Measurements from ENCODE around the gene COL6A1.
"Not testable (repeated sequence)": the region's sequence is repeated elsewhere in the genome, so short reads cannot be mapped to it uniquely, and the experiment has no call there.

Gene COL6A1

DNA sequence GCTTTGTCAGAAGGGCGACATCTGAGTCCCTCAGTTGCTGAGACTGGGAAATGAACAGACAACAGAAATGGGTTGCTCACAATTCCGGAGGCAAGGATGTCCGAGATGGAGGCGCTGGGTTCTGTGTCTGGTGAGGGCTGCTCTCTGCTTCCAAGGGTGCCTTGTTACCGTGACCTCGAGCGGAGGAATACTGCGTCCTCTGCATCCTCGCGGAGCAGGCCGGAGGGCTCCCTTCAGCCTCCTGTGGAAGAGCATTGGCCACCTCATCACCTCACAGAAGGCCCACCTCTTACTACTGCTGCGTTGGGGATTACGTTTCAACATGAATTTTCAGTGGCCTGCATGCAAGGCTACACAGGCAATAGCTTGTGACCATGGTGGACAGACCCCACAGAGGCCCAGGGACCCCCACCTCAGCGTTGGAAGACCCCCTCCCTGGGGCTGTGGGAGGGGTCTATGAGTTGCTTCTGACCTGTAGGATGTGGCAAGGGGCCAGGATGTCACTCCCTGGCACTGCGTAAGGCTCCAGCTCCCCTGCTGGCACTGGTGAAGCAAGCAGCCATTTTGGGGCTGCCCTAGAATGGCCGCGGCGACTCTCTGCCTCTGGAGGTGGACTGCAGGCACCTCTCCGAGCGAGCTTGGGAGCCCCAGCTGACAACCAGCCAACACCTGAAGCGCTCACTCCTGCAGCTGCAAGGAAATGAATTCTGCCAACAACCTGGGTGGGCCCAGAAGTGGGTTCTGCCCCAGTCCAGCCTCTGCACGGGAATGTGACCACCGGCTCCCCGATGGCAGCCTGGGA is 36.3 kb upstream of the COL6A1 start:
- DNase-seq (ENCODE audit: low spot score): no peak

DNA sequence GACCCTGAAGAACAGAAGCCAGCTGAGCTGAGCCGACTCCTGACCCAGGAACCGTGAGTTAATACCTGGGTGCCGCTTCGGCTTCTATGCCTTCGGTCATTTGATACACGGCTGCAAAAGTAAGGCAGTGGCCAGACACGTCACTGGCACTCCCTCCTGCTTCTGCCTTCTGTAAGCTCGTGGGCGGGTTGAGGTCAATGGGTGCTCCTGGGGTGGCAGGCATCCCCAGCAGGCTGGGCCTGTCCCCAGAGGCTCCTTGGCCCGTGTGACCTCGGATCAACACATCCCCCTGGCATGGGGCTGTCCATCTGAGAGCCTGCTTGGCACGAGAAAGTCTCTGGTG is 35.7 kb upstream of the COL6A1 start:
- DNase-seq (ENCODE audit: low spot score): no peak

DNA sequence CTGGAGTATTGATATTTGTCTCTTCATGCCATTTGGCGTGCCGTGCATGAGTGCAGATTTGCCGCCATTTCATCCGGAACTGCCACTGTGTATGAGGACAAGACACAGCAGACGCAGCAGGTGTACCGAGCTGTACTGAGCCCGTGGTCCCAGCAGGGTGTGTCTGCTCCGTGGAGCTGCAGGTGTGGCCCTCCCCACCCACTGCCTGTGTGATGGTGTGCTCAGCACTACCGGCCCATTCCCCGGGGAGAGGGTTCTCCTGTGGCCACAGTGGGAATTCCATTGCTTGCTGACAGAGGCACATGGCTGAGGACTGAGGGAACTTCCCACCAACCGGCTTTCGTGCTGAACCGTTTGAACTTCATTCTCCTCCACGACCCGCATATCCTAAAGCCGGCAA is 34.3 kb upstream of the COL6A1 start:
- DNase-seq (ENCODE audit: low spot score): no peak

DNA sequence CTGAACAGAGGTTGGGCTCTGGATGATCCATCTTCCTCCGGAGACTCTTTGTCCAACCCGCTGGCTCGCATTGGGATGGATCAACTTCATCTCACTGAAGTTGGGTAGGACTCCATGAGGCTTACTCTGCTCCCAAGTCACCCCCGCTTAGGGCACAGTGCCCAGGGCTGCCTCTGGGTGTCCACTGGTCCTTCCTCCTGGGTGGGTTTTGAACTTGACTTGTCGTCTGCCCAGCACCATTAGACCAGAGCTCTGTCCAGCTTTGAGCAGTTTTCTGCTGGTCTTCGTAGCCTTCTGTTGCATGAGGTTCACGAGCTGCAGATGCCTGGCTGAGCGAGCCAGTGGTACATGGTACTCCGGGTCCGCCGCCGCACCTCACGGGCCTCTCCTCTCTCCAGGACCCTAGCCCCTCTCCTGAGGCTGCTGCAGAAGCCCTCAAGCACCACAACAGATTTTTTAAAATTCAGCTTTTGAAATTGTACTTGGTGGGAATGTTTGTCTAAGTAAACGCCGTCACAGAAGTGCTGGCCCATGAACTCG is 33.8 kb upstream of the COL6A1 start:
- no peak for DNase-seq (ENCODE audit: low spot score)

DNA sequence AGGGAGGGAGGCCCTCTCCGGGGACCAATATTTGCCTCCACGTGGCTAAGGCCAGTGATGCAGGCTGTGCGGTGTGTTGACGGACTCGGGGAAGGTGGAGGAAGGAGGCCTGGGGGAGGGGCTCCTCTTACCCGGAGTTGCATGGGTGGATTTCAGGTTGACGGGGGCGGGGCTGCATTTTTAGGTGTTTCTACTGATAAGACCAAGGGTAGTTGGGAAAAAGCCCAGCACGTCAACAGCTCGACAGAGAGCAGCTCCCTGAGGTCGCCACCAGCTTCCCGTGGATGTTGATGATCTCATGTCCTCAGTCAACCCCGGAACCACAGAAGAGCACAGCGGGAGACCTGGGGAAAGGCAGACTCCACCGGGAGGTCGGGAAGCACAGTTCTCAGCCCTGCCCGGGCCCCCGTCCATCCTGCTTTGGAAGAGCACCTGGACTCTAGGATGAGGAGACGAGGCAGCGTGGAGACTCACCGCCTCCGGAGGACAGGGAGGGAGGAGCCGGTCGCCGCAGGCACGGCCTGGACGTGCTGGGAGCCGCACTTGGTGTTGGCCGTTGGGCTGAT is 32.9 kb upstream of the COL6A1 start:
- DNase-seq (ENCODE audit: low spot score): no peak

DNA sequence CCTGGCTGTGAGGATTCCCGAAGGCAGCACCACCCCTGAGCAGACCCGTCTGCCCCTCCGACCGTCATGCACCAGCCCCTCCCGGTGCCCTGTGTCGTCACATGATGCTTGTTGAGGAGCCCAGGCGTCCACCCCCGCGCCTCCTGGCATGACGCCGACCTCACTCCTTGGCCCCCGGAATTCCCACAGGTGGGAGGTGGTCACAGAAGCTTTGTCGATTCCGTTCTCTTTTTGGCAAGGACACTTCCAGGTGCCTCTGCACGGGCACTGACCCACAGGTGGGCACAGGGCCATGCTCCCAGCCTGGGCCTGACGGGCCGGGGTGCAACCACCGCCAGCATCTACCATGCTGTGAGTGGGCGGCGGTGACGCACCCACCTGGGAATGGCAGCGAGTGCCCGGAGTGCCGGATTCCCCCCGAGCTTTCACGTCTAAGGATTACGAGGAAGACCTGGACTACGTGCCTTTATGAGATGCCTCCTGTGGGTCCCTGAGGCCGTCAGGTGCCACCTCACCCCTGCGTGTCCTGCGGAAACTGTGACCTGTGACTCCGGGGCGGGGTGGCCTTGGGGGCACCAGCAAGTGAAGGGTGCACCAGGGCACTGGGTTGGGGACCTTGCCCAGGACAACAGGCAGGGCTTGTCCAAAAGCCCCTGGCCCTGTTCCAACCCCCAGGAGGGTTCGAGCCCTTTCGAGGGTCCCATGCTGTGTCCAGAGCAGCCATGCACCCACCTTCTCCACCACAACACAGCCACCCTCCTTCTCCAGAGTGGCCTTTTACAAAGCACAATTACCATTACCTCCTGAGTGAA is 31.4 kb upstream of the COL6A1 start:
- DNase-seq (ENCODE audit: low spot score): no peak

DNA sequence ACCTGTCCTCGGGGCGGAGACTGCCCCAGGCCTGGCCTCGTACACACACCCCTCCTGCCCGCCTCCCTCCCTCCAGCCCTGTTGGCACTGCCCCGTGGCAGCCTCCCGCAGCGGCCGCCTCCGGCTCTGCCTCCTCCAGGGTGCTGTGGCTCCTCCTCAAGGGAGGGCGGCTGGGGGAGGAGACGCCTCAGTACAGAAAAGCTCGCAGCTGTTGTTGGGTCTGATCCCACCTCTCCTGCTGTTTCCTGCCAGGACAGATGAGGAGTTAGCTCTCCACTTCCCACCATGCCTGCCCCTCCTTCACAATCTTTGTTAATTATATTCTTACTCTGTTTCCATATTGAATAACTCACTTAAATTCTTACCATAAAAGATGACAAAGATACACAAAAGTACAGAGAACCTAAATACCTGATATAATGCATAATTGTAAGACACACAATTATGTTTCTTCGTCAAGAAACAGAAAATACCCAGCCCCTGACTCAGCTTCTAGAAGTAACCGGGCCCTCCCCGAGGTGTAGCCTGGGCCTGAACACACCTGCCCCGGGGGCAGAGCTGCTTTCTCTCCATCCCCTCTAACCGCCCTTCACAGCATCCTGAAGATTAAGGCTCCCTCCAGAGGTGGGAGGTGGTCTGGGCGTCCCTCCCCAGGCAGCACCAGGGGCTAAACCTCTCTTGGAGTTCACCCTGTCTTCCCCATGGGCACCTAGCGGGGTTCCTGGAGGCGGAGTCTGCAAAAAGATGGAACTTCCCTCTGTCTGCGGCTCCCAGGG is 30.6 kb upstream of the COL6A1 start:
- DNase-seq (ENCODE audit: low spot score): no peak

DNA sequence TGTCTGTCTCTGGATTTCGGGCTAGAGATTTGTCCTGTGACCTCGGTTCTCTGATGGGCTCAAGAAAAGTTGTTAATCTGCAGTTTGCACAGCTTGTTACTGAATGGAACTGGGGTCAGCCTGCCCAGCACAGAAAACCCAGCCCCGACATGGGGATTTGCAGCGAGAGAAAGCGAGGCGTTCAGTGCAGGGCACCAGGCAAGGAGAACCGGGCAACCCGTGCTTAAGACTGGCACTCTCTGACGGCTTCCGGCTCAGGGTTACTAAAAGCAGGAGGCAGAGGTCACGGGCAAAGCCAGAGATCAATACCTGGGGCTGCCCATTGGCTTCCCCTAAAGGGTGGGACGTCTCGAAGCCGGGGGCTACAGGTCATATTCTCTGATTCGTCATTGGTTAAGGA is 29.9 kb upstream of the COL6A1 start:
- DNase-seq (ENCODE audit: low spot score): no peak

DNA sequence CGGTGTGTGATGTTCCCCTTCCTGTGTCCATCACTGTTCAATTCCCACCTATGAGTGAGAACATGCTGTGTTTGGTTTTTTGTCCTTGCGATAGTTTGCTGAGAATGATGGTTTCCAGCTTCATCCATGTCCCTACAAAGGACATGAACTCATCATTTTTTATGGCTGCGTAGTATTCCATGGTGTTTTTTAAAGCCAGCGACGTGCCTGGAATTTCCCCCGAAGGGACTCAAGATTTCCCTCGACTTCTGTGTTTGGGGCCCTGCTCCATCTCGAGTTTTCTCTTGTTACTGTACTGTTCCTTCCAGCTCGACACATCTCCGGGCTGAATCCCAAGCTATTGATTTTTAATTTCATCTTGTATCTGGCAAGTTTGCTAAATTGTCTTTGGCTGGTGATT is 29.0 kb upstream of the COL6A1 start:
- not testable (repeated sequence) for DNase-seq (ENCODE audit: low spot score)

DNA sequence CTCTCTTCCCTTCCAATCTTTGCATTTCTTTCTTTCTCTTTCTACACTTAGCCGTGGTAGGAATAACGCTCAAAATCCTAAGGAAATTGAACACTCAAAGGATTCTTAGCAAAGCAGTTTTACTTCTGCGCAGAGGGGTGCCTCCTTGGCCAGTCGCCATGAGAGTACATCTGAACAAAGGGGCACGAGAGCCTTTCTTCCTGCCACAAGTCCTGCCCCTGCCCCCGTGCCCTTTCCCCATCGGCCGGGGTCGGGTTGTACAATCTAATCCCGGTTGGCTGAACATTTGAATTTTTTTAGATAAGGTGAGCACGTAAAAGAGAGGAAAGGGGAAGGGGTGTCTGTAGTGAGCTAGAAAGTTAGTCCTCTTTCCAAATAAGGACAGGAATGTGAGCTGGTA is 28.6 kb upstream of the COL6A1 start:
- DNase-seq (ENCODE audit: low spot score): no peak

DNA sequence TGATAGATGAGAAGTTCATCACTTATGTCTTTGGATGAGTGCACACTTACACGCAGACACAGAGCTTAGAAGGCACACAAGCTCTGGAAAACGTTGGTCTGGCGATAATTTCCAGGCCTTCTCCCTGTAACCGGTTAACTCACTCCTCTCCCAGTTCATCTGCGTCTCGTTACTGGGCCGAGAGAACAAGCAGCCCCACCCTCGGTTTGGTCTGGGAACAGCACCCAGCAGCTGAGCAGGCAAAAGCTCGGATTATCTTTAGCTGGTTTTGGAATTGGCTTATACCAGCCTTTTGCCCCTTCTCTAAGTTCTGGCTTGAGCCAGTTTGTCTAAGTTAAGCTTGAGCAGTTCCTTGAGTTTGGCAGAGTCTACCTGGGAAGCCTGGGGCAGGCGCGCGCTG is 27.3 kb upstream of the COL6A1 start:
- DNase-seq (ENCODE audit: low spot score): no peak

DNA sequence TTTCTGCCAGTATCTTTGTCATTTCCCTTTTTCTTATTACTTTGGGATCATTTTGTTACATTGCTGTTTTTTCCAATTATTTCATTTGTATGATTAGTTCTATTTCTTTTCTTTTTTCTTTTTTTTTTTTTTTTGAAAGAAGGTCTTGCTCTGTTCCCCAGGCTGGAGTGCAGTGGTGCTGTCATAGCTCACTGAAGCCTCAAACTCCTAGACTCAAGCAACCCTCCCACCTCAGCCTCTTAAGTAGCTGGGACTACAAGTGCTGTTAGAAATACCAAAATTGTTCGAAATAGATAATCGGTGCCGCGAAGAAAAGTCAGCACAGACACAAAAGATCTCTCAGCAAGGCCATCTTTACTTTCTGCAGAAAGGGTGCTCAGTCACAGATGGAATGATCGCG is 26.6 kb upstream of the COL6A1 start:
- no peak for DNase-seq (ENCODE audit: low spot score)

DNA sequence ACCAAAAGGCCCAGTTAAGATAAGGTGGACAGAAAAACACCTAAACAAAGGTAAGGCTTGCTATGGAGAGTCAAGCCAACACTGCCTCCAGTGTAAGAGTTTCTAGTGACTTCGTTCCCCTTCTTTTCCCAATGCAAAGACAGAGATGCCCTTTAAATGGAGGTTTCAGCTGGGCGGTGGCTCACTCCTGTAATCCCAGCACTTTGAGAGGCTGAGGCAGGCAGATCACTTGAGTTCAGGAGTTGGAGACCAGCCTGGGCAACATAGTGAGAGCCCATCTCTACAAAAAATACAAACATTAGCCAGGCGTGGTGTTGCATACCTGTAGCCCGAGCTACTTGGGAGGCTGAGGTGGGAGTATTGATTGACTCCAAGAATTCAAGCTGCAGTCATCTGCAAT is 24.0 kb upstream of the COL6A1 start:
- DNase-seq (ENCODE audit: low spot score): no peak

DNA sequence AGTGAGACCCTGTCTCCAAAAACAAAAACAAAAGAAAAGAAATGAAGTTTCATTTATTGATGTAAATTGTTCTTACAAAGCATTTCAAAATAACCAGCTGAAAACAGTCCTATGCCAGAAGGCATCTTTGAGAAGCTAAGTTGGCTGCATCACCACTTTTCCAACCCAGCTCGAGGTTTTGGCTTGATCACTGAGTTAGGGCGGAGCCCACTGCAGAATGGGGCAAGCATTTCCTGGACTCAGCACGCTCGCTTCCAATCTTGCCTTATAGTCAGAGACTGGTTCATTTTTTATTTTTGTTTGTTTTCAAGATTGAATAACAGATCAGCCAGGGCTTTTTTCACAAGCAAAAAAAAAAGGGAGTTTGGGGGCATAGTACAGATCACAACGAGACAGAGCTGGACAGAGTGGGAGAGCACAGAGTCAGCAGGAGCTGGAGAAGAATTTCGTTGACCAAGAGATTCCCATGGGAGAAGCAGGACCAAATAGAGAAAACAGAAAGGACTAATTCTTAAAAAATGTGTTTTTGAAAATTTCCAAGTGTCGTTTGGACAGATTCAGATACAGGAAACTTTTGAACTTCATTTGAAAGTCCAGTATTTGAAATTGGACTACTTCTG is 23.5 kb upstream of the COL6A1 start:
- no peak for DNase-seq (ENCODE audit: low spot score)

DNA sequence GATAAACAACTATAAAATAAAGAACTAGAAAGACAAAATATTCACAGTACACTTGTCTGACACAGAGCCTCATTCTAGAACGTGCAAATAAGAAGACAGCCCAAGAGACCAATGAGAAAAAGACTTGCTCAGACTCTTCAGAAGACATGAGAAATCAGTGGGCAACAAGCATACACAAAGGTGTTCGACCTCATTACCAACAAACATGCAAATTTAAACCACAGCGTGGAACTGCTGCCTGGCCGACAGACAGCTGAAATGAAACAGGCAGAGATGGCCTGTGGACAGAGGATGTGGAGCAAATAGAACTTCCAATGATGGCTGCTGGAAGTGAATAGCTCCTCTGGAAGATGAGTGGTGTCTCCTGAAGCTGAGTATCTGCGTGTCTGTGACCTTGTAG is 22.4 kb upstream of the COL6A1 start:
- DNase-seq (ENCODE audit: low spot score): no peak

DNA sequence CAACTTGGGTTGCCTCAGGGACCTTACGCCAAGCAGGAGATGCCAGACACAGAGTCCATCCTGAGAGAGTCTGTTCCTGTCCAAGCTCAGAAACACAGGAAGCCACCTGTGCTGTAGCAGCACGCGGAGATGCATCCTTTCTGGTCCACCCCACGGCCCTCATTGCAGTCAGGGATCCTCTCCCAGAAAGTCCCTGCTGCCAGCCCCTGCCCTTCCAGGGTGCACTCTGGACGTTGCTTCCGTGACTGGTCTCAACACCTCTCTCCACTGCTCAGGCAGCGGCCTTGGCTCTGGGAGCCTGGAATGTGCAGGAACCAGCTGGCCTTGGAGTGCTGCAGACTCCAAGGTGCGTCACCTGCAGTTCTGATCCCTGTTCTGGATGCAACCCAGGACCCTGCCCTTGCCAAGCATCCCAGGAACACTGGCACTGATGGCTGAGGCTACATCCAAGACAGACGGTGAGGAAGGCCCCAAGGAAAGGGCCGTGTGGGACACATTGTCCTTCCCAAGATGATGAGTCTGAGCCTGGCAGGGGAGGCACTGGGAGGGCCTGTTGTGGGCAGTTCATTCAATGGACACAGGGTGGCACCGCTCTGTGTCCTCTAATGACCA is 21.7 kb upstream of the COL6A1 start:
- DNase-seq (ENCODE audit: low spot score): no peak

DNA sequence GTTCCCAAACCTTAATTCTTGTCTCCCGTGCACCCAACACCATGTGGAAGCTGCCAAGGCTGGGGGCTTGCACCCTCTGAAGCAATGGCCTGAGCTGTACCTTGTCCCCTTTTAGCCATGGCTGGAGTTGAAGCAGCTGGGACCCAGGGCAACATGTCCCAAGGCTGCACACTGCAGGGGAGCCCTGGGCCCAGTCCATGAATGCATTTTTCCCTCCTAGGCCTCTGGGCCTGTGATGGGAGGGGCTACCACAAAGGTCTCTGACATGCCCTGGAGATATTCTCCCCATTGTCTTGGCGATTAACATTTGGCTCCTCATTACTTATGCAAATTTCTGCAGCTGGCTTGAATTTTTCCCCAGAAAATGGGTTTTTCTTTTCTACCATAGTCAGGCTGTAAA is 20.2 kb upstream of the COL6A1 start:
- not testable (repeated sequence) for DNase-seq (ENCODE audit: low spot score)

DNA sequence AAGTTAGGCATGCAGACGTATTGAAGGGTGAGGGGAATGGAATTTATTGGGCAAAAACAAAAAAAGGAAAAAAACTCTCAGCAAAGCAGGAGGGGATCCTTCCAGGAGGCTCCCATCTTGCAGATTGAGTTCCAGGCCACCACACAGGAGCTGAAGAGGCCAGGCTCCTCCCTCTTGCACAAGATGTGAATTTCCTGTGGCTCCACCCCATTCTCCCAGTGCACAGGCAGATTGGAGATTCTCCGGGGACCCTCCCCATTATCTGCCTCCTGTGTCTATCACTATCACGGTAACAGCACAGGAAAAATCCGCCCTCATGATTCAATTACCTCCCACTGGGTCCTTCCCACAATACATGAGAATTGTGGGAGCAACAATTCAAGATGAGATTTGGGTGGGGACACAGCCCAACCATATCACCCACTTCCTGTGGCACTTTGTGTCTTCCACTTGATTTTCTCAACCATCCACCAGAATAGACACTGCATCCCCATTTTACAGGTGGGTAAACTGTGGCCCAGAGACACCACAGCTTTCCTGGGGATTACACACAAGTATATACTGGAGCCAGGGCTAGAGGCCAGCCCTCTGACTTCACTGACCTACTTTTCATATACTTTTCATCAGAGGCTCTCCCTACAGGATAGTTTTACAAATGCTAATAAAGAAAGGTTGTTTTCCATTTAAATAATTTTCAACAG is 18.9 kb upstream of the COL6A1 start:
- no peak for DNase-seq (ENCODE audit: low spot score)

DNA sequence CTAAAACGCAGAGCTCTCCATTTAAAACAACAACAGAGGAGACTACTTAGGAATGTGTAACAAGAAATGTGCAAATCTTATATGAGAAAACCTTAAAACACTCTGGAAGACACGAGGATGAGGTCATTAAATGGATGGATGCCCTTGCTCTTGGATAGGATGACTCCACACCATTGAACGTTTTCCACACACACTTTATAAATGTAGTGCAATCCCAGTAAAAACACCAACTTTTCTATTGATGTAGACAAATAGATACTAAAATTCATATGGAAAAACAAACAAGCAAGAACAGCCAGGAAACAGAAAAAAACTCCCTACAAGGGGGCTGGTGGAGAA is 18.4 kb upstream of the COL6A1 start:
- DNase-seq (ENCODE audit: low spot score): no peak

DNA sequence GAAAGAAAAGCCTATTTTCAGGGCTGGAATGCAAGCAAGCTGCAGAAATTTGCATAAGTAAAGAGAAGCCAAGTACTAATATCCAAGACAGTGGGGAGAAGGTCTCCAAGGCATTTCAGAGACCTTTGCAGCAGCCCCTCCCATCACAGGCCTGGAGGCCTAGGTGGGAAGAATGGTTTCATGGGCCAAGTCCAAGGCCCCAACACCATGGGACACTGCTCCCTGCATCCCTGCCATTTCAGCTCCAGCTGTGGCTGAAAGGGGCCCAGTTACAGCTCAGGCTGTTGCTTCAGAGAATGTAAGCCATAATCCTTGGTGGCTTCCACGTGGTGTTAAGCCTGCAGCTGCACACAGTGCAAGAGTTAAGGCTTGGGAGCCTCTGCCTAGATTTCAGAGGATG is 16.9 kb upstream of the COL6A1 start:
- DNase-seq (ENCODE audit: low spot score): no peak

Data from kidney capillary endothelial cell (primary cell).